Measurements from ENCODE around the gene ERI3. TPM values are rescaled to one million over a fixed set of nuclear protein-coding genes. Genes with fewer than 3 reads are reported as not detected.

ERI3 gene
- total and polyA plus RNA-seq, 2 of the 13 experiments (the other 11 are each of a cell fraction or from before 2014, with no cell fraction given), result 35.6 to 35.9 TPM

GRCh38 chr1:44283524-44284173 is 71.4 kb downstream of the ERI3 start (continued):
- TF ChIP-seq CREB1 (IDR thresholded peaks at IDR 0.05) (no peak), CREB1 (CRISPR knock-in tag; IDR thresholded peaks at IDR 0.05) (peak; percentile 75), MAZ (IDR thresholded peaks at IDR 0.05; ENCODE audit: borderline replicate concordance, low read depth, low read length) (peak; percentile 96), MAZ (CRISPR knock-in tag; IDR thresholded peaks at IDR 0.05; ENCODE audit: low read depth) (no peak), RBM22 (optimal IDR thresholded peaks at IDR 0.05; ENCODE audit: low read length) (peak; percentile 100), NAIF1 (CRISPR knock-in tag; IDR thresholded peaks at IDR 0.05; ENCODE audit: borderline replicate concordance) (no peak), GZF1 (CRISPR knock-in tag; IDR thresholded peaks at IDR 0.05) (no peak), ZNF746 (CRISPR knock-in tag; IDR thresholded peaks at IDR 0.05) (peak; percentile 94), KMT2B (CRISPR knock-in tag; IDR thresholded peaks at IDR 0.05) (no peak; the same call in 1 of the 2 replicates), ZNF629 (CRISPR knock-in tag; conservative IDR thresholded peaks at IDR 0.05) (peak; percentile 35), SNAPC5 (CRISPR knock-in tag; IDR thresholded peaks at IDR 0.05; ENCODE audit: borderline replicate concordance) (no peak), DNMT1 (CRISPR knock-in tag; IDR thresholded peaks at IDR 0.05) (no peak), BATF2 (CRISPR knock-in tag; IDR thresholded peaks at IDR 0.05) (no peak), CC2D1A (CRISPR knock-in tag; IDR thresholded peaks at IDR 0.05) (no peak), ZNF326 (CRISPR knock-in tag; IDR thresholded peaks at IDR 0.05; ENCODE audit: borderline replicate concordance) (no peak), ZBTB3 (CRISPR knock-in tag; IDR thresholded peaks at IDR 0.05; ENCODE audit: borderline replicate concordance, low read depth) (no peak), ARHGAP35 (CRISPR knock-in tag; IDR thresholded peaks at IDR 0.05; ENCODE audit: borderline replicate concordance) (no peak), EP300 (IDR thresholded peaks at IDR 0.05; ENCODE audit: low read depth in 2 of 2, low read length in 2 of 2) (peak; percentile 89 to 91), EP300 (CRISPR knock-in tag; IDR thresholded peaks at IDR 0.05; ENCODE audit: borderline replicate concordance) (peak; percentile 92), ZNF205 (CRISPR knock-in tag; IDR thresholded peaks at IDR 0.05) (peak; percentile 89), NFKBIZ (CRISPR knock-in tag; IDR thresholded peaks at IDR 0.05) (peak; percentile 86; the same call in 1 of the 2 replicates), RBM39 (IDR thresholded peaks at IDR 0.05; ENCODE audit: low read depth, low read length, poor library complexity, severe bottlenecking) (no peak), ZNF235 (CRISPR knock-in tag; IDR thresholded peaks at IDR 0.05; ENCODE audit: borderline replicate concordance) (no peak), NCOA2 (CRISPR knock-in tag; IDR thresholded peaks at IDR 0.05) (peak; percentile 96)
- TF ChIP-seq, protein P1, sequence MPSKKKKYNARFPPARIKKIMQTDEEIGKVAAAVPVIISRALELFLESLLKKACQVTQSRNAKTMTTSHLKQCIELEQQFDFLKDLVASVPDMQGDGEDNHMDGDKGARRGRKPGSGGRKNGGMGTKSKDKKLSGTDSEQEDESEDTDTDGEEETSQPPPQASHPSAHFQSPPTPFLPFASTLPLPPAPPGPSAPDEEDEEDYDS (CRISPR knock-in tag; IDR thresholded peaks at IDR 0.05), result peak; percentile 66
- TF ChIP-seq, protein P2, sequence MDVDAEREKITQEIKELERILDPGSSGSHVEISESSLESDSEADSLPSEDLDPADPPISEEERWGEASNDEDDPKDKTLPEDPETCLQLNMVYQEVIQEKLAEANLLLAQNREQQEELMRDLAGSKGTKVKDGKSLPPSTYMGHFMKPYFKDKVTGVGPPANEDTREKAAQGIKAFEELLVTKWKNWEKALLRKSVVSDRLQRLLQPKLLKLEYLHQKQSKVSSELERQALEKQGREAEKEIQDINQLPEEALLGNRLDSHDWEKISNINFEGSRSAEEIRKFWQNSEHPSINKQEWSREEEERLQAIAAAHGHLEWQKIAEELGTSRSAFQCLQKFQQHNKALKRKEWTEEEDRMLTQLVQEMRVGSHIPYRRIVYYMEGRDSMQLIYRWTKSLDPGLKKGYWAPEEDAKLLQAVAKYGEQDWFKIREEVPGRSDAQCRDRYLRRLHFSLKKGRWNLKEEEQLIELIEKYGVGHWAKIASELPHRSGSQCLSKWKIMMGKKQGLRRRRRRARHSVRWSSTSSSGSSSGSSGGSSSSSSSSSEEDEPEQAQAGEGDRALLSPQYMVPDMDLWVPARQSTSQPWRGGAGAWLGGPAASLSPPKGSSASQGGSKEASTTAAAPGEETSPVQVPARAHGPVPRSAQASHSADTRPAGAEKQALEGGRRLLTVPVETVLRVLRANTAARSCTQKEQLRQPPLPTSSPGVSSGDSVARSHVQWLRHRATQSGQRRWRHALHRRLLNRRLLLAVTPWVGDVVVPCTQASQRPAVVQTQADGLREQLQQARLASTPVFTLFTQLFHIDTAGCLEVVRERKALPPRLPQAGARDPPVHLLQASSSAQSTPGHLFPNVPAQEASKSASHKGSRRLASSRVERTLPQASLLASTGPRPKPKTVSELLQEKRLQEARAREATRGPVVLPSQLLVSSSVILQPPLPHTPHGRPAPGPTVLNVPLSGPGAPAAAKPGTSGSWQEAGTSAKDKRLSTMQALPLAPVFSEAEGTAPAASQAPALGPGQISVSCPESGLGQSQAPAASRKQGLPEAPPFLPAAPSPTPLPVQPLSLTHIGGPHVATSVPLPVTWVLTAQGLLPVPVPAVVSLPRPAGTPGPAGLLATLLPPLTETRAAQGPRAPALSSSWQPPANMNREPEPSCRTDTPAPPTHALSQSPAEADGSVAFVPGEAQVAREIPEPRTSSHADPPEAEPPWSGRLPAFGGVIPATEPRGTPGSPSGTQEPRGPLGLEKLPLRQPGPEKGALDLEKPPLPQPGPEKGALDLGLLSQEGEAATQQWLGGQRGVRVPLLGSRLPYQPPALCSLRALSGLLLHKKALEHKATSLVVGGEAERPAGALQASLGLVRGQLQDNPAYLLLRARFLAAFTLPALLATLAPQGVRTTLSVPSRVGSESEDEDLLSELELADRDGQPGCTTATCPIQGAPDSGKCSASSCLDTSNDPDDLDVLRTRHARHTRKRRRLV (CRISPR knock-in tag; IDR thresholded peaks at IDR 0.05), result no peak
